HG03139 (cell line): Measurements from ENCODE around the gene ZFP1.

ENCODE experiments used
- ATAC-seq: cut with Tn5 transposase; IDR thresholded peaks from one replicate; pipeline ENCODE4 v1.9.1; 2021; ENCODE audit not compliant: unreplicated experiment

Gene ZFP1

GRCh38 chr16:75147968-75148310, 385 bp upstream of the ZFP1 start:
- no peak for ATAC-seq

- no peak for ATAC-seq
Observed at GRCh38 chr16:75151798-75152197, 3.5 kb downstream of the ZFP1 start.

GRCh38 chr16:75152635-75153034, 4.3 kb downstream of the ZFP1 start:
- no peak for ATAC-seq

- ATAC-seq, result no peak
Observed at GRCh38 chr16:75160386-75160785, 12.1 kb downstream of the ZFP1 start.

- no peak for ATAC-seq
Observed at GRCh38 chr16:75169899-75170405, 21.6 kb downstream of the ZFP1 start.

GRCh38 chr16:75172578-75172977, 24.3 kb downstream of the ZFP1 start:
- ATAC-seq, result no peak

- no peak for ATAC-seq
Observed at GRCh38 chr16:75175074-75175473, 26.8 kb downstream of the ZFP1 start.

GRCh38 chr16:75176926-75177325, 28.6 kb downstream of the ZFP1 start:
- no peak for ATAC-seq

- ATAC-seq, result no peak
Observed at GRCh38 chr16:75179208-75179607, 30.9 kb downstream of the ZFP1 start.

- no peak for ATAC-seq
Observed at GRCh38 chr16:75181630-75182029, 33.3 kb downstream of the ZFP1 start.

- no peak for ATAC-seq
Observed at GRCh38 chr16:75188832-75189477, 40.6 kb downstream of the ZFP1 start.

GRCh38 chr16:75189638-75190245, 41.4 kb downstream of the ZFP1 start:
- ATAC-seq, result no peak

- no peak for ATAC-seq
Observed at GRCh38 chr16:75192606-75193264, 44.4 kb downstream of the ZFP1 start.

- ATAC-seq, result no peak
Observed at GRCh38 chr16:75193265-75193650, 44.9 kb downstream of the ZFP1 start.

GRCh38 chr16:75193730-75194444, 45.6 kb downstream of the ZFP1 start:
- ATAC-seq, result no peak

GRCh38 chr16:75195811-75196790, 47.8 kb downstream of the ZFP1 start:
- no peak for ATAC-seq

GRCh38 chr16:75196836-75197235, 48.5 kb downstream of the ZFP1 start:
- no peak for ATAC-seq

GRCh38 chr16:75197522-75198134, 49.3 kb downstream of the ZFP1 start:
- ATAC-seq, result no peak

- no peak for ATAC-seq
Observed at GRCh38 chr16:75198135-75198600, 49.8 kb downstream of the ZFP1 start.

- no peak for ATAC-seq
Observed at GRCh38 chr16:75202069-75202590, 53.8 kb downstream of the ZFP1 start.
